ENCODE data around the gene EXOSC6.
"Not testable (repeated sequence)": the region's sequence is repeated elsewhere in the genome, so short reads cannot be mapped to it uniquely, and the experiment has no call there.

DNA sequence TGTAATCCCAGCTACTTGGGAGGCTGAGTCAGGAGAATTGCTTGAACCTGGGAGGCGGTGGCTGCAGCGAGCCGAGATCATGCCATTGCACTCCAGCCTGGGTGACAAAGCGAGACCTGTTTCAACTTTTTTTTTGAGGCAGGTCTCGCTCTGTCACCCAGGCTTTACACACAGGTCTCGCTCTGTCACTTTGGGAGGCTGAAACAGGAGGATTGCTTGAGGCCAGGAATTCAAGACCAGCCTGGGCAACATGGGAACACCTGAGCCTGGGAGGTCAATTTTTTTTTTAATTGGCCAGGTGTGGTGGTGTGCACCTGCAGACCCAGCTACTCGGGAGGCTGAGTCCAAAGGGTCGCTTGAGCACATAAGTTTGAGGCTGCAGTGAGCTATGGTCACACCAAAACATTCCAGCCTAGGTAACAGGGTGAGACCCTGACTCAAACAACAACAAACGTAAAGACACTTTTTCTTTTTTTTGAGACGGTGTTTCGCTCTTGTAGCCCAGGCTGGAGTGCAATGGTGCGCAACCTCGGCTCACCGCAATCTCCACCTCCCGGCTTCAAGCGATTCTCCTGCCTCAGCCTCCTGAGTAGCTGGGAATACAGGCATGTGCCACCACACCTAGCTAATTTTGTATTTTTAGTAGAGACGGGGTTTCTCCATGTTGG is 35.7 kb upstream of the EXOSC6 start:
- TF ChIP-seq, protein P1, sequence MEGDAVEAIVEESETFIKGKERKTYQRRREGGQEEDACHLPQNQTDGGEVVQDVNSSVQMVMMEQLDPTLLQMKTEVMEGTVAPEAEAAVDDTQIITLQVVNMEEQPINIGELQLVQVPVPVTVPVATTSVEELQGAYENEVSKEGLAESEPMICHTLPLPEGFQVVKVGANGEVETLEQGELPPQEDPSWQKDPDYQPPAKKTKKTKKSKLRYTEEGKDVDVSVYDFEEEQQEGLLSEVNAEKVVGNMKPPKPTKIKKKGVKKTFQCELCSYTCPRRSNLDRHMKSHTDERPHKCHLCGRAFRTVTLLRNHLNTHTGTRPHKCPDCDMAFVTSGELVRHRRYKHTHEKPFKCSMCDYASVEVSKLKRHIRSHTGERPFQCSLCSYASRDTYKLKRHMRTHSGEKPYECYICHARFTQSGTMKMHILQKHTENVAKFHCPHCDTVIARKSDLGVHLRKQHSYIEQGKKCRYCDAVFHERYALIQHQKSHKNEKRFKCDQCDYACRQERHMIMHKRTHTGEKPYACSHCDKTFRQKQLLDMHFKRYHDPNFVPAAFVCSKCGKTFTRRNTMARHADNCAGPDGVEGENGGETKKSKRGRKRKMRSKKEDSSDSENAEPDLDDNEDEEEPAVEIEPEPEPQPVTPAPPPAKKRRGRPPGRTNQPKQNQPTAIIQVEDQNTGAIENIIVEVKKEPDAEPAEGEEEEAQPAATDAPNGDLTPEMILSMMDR (IDR thresholded peaks at IDR 0.05 in 4 of 5, conservative IDR thresholded peaks at IDR 0.05 in 1 of 5), result not testable (repeated sequence)
- not testable (repeated sequence) for TF ChIP-seq POLR2A (IDR thresholded peaks at IDR 0.05)

Measured in gastrocnemius medialis (tissue), 4 donors.